HepG2 (cell line): Measurements from ENCODE around the gene MCAT. TPM values are rescaled to one million over a fixed set of nuclear protein-coding genes. Genes with fewer than 3 reads are reported as not detected.
A peak's percentile ranks its signal among the peaks of the same experiment; 100 is the strongest.

Experiments
- ATAC-seq: fragments of 200-7000 bp; cut with Tn5 transposase; 3 replicates; pipeline ENCODE4 v1.9.1; 2020; ENCODE audit warnings: mild to moderate bottlenecking, moderate library complexity
- BruUV-seq: library from RNA; stranded (reverse); fragments of 400-500 nt; replicated peaks from 2 replicates; lab custom pipeline; 2021; lab: Mats Ljungman, UMichigan
- CTCF ChIA-PET: fragments of 300-600 bp; formaldehyde crosslinking; extraction: SDS; loops from one replicate; lab custom pipeline; 2021; ENCODE audit warnings: low total read pairs, inconsistent platforms, low intra/inter-chr PET ratio; lab: Yijun Ruan, JAX
- POLR2A ChIA-PET: fragments of 350-600 bp; sonication (Branson Sonifier 250); formaldehyde crosslinking; loops from one replicate; lab custom pipeline; 2020; ENCODE audit warnings: antibody characterized with exemption, inconsistent platforms; lab: Yijun Ruan, JAX
- DNase-seq: peaks from one replicate; pipeline ENCODE4 v3.0.0-alpha.2; 2015; ENCODE audit warnings: low spot score
- FAIRE-seq: peaks from 3 replicates; lab custom pipeline; 2011; peaks lifted over from hg19 to GRCh38; lab: Jason Lieb, UNC
- H2AFZ ChIP-seq: one replicate; pipeline ENCODE4 v1.6.1; 2011; ENCODE audit warnings: low read length, inconsistent platforms
- H3K27ac ChIP-seq: fragments of 300-600 bp; 3 replicates; pipeline ENCODE4 v1.8.0; 2011; ENCODE audit warnings: mixed run types, mild to moderate bottlenecking, mixed read lengths, low read length, inconsistent platforms; ENCODE audit not compliant: insufficient read depth; ENCODE audit errors: extremely low read length
- H3K27me3 ChIP-seq, 2 experiments: fragments of 200-600 bp in 1 of 2; 2 replicates in 1 of 2; 3 replicates in 1 of 2; pipeline versions ENCODE4 v1.6.0 to v1.8.0; 2011; ENCODE audit warnings: low read length in 2 of 2, mild to moderate bottlenecking in 2 of 2, moderate library complexity in 2 of 2, inconsistent platforms in 1 of 2; ENCODE audit not compliant: insufficient read depth in 2 of 2, control insufficient read depth in 1 of 2
- H3K36me3 ChIP-seq, 2 experiments: fragments of 200-600 bp in 1 of 2; replicated peaks in 1 of 2; 2 replicates in 1 of 2; 3 replicates in 1 of 2; pipeline versions ENCODE4 v1.5.1 to v1.8.0; 2011; ENCODE audit warnings: low read length in 2 of 2, inconsistent platforms in 1 of 2; ENCODE audit not compliant: insufficient read depth in 2 of 2, control insufficient read depth in 1 of 2
- H3K4me1 ChIP-seq: 2 replicates; pipeline ENCODE4 v1.5.1; 2012; ENCODE audit warnings: low read length, inconsistent platforms; ENCODE audit not compliant: insufficient read depth
- H3K4me2 ChIP-seq: 2 replicates; pipeline ENCODE4 v1.6.0; 2011; ENCODE audit warnings: low read depth, low read length, inconsistent platforms
- H3K4me3 ChIP-seq, 3 experiments: fragments of 200-600 bp in 1 of 3; sonication (generic), shearing (Covaris generic) in 1 of 3; replicated peaks in 1 of 3; 2 replicates each; pipeline ENCODE4 v1.5.1; 2011 to 2016; ENCODE audit warnings: low read length in 3 of 3, inconsistent platforms in 2 of 3, low read depth in 2 of 3, mild to moderate bottlenecking in 2 of 3, control low read depth in 1 of 3, mixed read lengths in 1 of 3; ENCODE audit not compliant: insufficient read depth in 1 of 3
- H3K79me2 ChIP-seq: one replicate; pipeline ENCODE4 v1.6.1; 2011; ENCODE audit warnings: low read length, inconsistent platforms; ENCODE audit not compliant: insufficient read depth
- H3K9ac ChIP-seq: 2 replicates; pipeline ENCODE4 v1.6.0; 2011; ENCODE audit warnings: mild to moderate bottlenecking, low read depth, low read length, inconsistent platforms; ENCODE audit not compliant: insufficient read depth
- H3K9me3 ChIP-seq: 2 replicates; pipeline ENCODE4 v1.5.1; 2012; ENCODE audit warnings: mild to moderate bottlenecking, low read length
- H4K20me1 ChIP-seq: 2 replicates; pipeline ENCODE4 v1.6.0; 2011; ENCODE audit warnings: inconsistent platforms, mild to moderate bottlenecking, low read length, moderate library complexity; ENCODE audit not compliant: insufficient read depth
- ARID2 ChIP-seq: sonication (generic); formaldehyde crosslinking; IDR thresholded peaks from 2 replicates; pipeline ENCODE4 v1.8.1; 2022; ENCODE audit warnings: mild to moderate bottlenecking, missing genetic modification reagents, borderline replicate concordance
- FOXA1 ChIP-seq, 2 experiments: fragments of 450-650 bp in 1 of 2; sonication (generic) in 1 of 2; formaldehyde crosslinking in 1 of 2; IDR thresholded peaks; 2 replicates each; pipeline versions ENCODE4 v1.4.0 to v1.6.1; 2016 to 2020; ENCODE audit warnings: missing genetic modification reagents in 1 of 2
- FOXP1 ChIP-seq, 2 experiments: fragments of 450-650 bp in 1 of 2; IDR thresholded peaks; 2 replicates each; pipeline ENCODE4 v1.6.1; 2017 to 2018; ENCODE audit warnings: antibody characterized with exemption in 1 of 2
- FOXP4 ChIP-seq: sonication (generic); formaldehyde crosslinking; IDR thresholded peaks from 2 replicates; pipeline ENCODE4 v1.4.0; 2020; ENCODE audit warnings: missing genetic modification reagents
- PATZ1 ChIP-seq: sonication (generic); formaldehyde crosslinking; IDR thresholded peaks from 2 replicates; pipeline ENCODE4 v1.4.0; 2020; ENCODE audit warnings: missing genetic modification reagents
- SAP130 ChIP-seq: IDR thresholded peaks from 2 replicates; pipeline ENCODE4 v1.6.1; 2016; ENCODE audit warnings: low read depth
- THAP8 ChIP-seq: sonication (generic); formaldehyde crosslinking; IDR thresholded peaks from 2 replicates; pipeline ENCODE4 v1.5.1; 2020; ENCODE audit warnings: missing genetic modification reagents, mild to moderate bottlenecking, borderline replicate concordance
- WGBS: methylation state at CpG from one replicate; pipeline ENCODE4 v1.1.6; 2017; ENCODE audit warnings: low lambda C conversion rate; 5-methylcytosine and 5-hydroxymethylcytosine counted together
- in situ Hi-C: cut with HindIII; loops from 2 replicates; pipeline ENCODE4 v1.10.0; 2017; ENCODE audit warnings: low pct_unique_long_range_greater_than_20kb; ENCODE audit not compliant: extremely low pct_ligation_motif_present
- intact Hi-C: fragments of 100-400 bp; cut with micrococcal nuclease; formaldehyde crosslinking; loops from one replicate; pipeline ENCODE4 v1.10.0; 2022; ENCODE audit not compliant: unreplicated experiment
- polyA plus RNA-seq, 8 experiments: library from polyadenylated mRNA; depleted of rRNA in 3 of 8; stranded (reverse) in 7 of 8; unstranded in 1 of 8; fragments of >200 nt; fragmentation: Illumina TruSeq in 4 of 8; extraction: Trizol in 4 of 8; gene quantifications; 2 replicates each; pipeline versions ENCODE4 v1.2.1 to v1.2.3, GENCODE V29; 2011 to 2016; ENCODE audit warnings: low read depth in 4 of 8, missing spikeins in 1 of 8, mixed read lengths in 1 of 8; ENCODE audit not compliant: insufficient read depth in 1 of 8
- total RNA-seq, 5 experiments: library from RNA; depleted of rRNA; stranded (reverse); fragments of >200 nt; fragmentation: Illumina TruSeq; extraction: Trizol; gene quantifications; 2 replicates each; pipeline ENCODE4 v1.2.3, GENCODE V29; 2016; ENCODE audit warnings: low read depth in 1 of 5

Gene MCAT
- total and polyA plus RNA-seq, 2 of the 13 experiments (the other 11 are each of a cell fraction or from before 2014, with no cell fraction given): 9.3 to 16.7 TPM

- H4K20me1 ChIP-seq: no peaks in the 10 kb centered on the region
- peak; percentile 24 for DNase-seq
- ChIA-PET POLR2A (no interaction called here), CTCF (no interaction called here)
- peaks cover 56% of the 10 kb centered on the region for H3K4me1 ChIP-seq
- H3K9me3 ChIP-seq: no peaks in the 10 kb centered on the region
- H3K79me2 ChIP-seq: no peaks in the 10 kb centered on the region
- in situ Hi-C loops: no loop called here
- peaks cover 5 to 27% of the 10 kb centered on the region in 2 experiments; a peak in 4 of 5 replicates for H3K27me3 ChIP-seq
- no peaks in the 10 kb centered on the region for H3K36me3 ChIP-seq
- WGBS: 0% methylated on average over 5 of the region's 5 CpGs
- H3K27ac ChIP-seq: no peak overlapping the region
- intact Hi-C loops: no loop called here
- no peak for FAIRE-seq
- H3K9ac ChIP-seq: no peak overlapping the region
- no peak for TF ChIP-seq FOXA1 (IDR thresholded peaks at IDR 0.05)
- TF ChIP-seq FOXA1 (CRISPR knock-in tag; IDR thresholded peaks at IDR 0.05): peak; percentile 48; the same call in 1 of the 2 replicates
- TF ChIP-seq PATZ1 (CRISPR knock-in tag): peak; percentile 70
- peak; percentile 58 for TF ChIP-seq FOXP4
- no peak for TF ChIP-seq ARID2 (CRISPR knock-in tag)
- TF ChIP-seq THAP8 (CRISPR knock-in tag): no peak
- 0 out of 2 replicates have a peak, but pooled peaks have one; percentile 20 for TF ChIP-seq SAP130 (CRISPR knock-in tag)
- TF ChIP-seq FOXP1 (IDR thresholded peaks at IDR 0.05): no peak
- TF ChIP-seq FOXP1 (CRISPR knock-in tag; IDR thresholded peaks at IDR 0.05): peak; percentile 71
- no TSS peak for BruUV-seq
- no peak for ATAC-seq
- H2AFZ ChIP-seq: no peak overlapping the region
- no peak overlapping the region for H3K4me3 ChIP-seq
- 0 out of 2 replicates have a peak overlapping the region, but pooled peaks have one; percentile 14 for H3K4me2 ChIP-seq
Measured at GRCh38 chr22:43114958-43115357, 28.2 kb downstream of the MCAT start.
